Prostate gland (tissue), 2 donors: ENCODE data around the gene ST14. TPM values are rescaled to one million over a fixed set of nuclear protein-coding genes. Genes with fewer than 3 reads are reported as not detected.
A peak's percentile ranks its signal among the peaks of the same experiment; 100 is the strongest.

ENCODE experiments used
- DNase-seq: peaks from one replicate; pipeline ENCODE4 v3.0.0-alpha.2; 2019; ENCODE audit warnings: low spot score
- H3K27ac ChIP-seq, 2 donors: fragments of 200-600 bp; sonication (generic); 2 replicates each; pipeline ENCODE4 v1.5.1; 2017 to 2019
- H3K27me3 ChIP-seq: fragments of 200-600 bp; sonication (generic); replicated peaks from 2 replicates; pipeline ENCODE4 v1.5.1; 2019; ENCODE audit not compliant: insufficient read depth
- H3K36me3 ChIP-seq, 2 donors: fragments of 200-600 bp; sonication (generic); 1 replicate in 1 of 2; 2 replicates in 1 of 2; pipeline versions ENCODE4 v1.5.1 to v1.8.1; 2017 to 2019
- H3K4me1 ChIP-seq: fragments of 200-600 bp; sonication (generic); replicated peaks from 2 replicates; pipeline ENCODE4 v1.5.1; 2019
- H3K4me3 ChIP-seq, 2 donors: fragments of 200-600 bp; sonication (generic); 2 replicates each; pipeline ENCODE4 v1.5.1; 2017 to 2019
- H3K9me3 ChIP-seq: fragments of 200-600 bp; sonication (generic); 2 replicates; pipeline ENCODE4 v1.5.1; 2017
- POLR2A ChIP-seq: fragments of 450-650 bp; IDR thresholded peaks from one replicate; pipeline ENCODE4 v1.6.1; 2016; ENCODE audit warnings: antibody characterized with exemption, mild to moderate bottlenecking
- POLR2AphosphoS5 ChIP-seq: sonication (generic); formaldehyde crosslinking; IDR thresholded peaks from one replicate; pipeline ENCODE4 v1.6.1; 2017; ENCODE audit warnings: antibody characterized with exemption
- WGBS: methylation state at CpG from one replicate; pipeline ENCODE4 v1.1.5; 2018; 5-methylcytosine and 5-hydroxymethylcytosine counted together
- intact Hi-C: fragments of 100-400 bp; cut with DNase I; formaldehyde crosslinking; loops from one replicate; pipeline ENCODE4 v1.14.2; 2022
- total RNA-seq, 2 donors: library from RNA; depleted of rRNA; stranded (reverse); fragments of >200 nt; gene quantifications; one replicate each; pipeline ENCODE4 v1.1.0, GENCODE V29; 2016
- TF ChIP-seq, protein P1 (sequence below), 4 experiments: fragments of 200-600 bp in 2 of 4; fragments of 450-650 bp in 2 of 4; sonication (generic) in 2 of 4; IDR thresholded peaks; 1 replicate in 3 of 4; 2 replicates in 1 of 4; pipeline ENCODE4 v1.5.1; 2016 to 2019; ENCODE audit warnings: antibody characterized with exemption in 4 of 4, mild to moderate bottlenecking in 2 of 4, moderate library complexity in 2 of 4

Gene ST14
- total RNA-seq, 2 donors from 2014 or later, result 39.8 to 114 TPM

DNA sequence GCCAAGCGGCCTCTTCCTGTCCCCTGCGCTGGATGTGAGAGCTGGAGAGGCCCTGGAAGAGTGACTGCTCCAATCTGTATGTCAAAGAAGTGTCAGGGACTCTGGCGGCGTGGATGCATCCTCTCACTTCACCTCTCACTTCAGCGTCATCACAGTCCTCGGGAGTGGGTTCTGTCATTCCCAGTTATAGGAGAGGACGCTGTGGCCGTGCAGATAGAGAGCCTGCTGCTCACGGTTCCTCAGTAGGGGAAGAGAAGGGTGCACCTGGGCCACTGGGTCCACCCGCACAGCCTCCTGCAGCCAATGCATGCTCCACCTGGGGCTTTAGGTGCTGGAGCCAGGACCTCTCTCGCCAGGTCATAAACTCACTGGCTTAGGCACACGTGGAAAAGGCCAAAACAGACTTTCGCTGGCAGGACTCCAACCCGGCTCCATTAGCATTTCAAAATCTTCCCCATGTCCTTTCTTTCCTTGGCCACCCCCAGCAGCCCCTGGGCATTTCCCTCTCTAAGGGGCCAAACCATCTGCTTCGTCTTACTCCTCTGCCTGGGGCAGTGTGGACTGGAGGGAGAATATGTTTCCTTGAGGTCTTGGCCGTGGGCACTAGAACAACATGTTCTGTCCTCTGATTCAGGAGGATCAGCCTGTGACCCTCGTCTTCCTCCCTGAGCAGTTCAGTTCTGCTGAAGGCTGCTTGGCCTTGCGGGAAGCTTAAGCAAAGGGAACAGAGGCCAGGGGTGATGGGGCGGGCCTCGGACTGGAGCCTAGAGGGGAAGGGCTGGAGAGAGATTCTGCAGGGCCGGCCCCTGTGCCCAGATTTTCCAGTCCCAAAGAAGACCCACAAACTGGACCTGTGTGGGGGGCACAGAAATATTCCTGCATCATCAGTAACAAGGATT is 57.8 kb downstream of the ST14 start:
- Histone ChIP-seq H3K27ac (no peak overlapping the region), H3K36me3 (no peaks in the 10 kb centered on the region), H3K4me1 (no peaks in the 10 kb centered on the region), H3K4me3 (no peak overlapping the region), H3K9me3 (no peaks in the 10 kb centered on the region), H3K27me3 (no peaks in the 10 kb centered on the region)
- WGBS, result 75% methylated on average over 21 of the region's 21 CpGs
- DNase-seq, result no peak
- intact Hi-C loops, result loop anchor here (5.0 to 10.0 kb wide), 2 partner anchors 170 to 677 kb away; no protein-coding TSS in a partner anchor
- TF ChIP-seq, protein P1, sequence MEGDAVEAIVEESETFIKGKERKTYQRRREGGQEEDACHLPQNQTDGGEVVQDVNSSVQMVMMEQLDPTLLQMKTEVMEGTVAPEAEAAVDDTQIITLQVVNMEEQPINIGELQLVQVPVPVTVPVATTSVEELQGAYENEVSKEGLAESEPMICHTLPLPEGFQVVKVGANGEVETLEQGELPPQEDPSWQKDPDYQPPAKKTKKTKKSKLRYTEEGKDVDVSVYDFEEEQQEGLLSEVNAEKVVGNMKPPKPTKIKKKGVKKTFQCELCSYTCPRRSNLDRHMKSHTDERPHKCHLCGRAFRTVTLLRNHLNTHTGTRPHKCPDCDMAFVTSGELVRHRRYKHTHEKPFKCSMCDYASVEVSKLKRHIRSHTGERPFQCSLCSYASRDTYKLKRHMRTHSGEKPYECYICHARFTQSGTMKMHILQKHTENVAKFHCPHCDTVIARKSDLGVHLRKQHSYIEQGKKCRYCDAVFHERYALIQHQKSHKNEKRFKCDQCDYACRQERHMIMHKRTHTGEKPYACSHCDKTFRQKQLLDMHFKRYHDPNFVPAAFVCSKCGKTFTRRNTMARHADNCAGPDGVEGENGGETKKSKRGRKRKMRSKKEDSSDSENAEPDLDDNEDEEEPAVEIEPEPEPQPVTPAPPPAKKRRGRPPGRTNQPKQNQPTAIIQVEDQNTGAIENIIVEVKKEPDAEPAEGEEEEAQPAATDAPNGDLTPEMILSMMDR (IDR thresholded peaks at IDR 0.05), result no peak
- peak; percentile 6 for TF ChIP-seq POLR2AphosphoS5

DNA sequence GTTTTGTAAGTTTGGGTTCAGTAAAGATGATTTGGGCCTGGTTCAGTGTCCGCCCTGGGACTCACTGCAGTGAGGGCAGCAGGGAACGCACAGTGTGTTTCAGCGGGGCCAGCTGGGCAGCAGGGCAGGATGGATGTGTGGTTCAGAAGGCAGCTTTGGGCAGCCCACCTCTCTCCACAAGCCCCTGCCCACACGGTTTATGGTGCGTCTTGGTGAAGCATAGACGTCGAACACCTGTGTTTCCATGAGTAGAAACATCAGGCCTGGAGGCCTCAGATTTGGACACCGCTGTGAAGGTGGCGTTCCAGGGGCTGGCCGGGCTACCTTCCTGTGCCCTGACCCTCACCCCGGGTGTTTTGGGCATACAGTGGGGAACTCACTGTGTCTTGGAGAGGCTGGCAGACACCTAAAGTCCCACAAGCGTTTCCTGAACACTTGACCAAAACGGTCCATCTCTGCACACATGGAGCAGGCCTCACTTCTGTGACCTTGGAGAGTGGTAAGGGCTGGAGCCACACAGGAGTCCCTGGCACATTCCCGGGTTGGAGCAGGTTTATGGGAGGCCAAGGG is 59.0 kb downstream of the ST14 start:
- no peaks in the 10 kb centered on the region for H3K36me3 ChIP-seq
- H3K27me3 ChIP-seq, result no peaks in the 10 kb centered on the region
- no peak for DNase-seq
- no peak overlapping the region for H3K4me3 ChIP-seq
- intact Hi-C loops, result loop anchor here (5.0 to 10.0 kb wide), 2 partner anchors 169 to 676 kb away; no protein-coding TSS in a partner anchor
- 94% methylated on average over 14 of the region's 14 CpGs for WGBS
- no peaks in the 10 kb centered on the region for H3K9me3 ChIP-seq
- TF ChIP-seq POLR2AphosphoS5, result no peak
- TF ChIP-seq, protein P1 (IDR thresholded peaks at IDR 0.05), result no peak
- TF ChIP-seq POLR2A, result no peak
- H3K4me1 ChIP-seq, result no peaks in the 10 kb centered on the region
- no peak overlapping the region for H3K27ac ChIP-seq

DNA sequence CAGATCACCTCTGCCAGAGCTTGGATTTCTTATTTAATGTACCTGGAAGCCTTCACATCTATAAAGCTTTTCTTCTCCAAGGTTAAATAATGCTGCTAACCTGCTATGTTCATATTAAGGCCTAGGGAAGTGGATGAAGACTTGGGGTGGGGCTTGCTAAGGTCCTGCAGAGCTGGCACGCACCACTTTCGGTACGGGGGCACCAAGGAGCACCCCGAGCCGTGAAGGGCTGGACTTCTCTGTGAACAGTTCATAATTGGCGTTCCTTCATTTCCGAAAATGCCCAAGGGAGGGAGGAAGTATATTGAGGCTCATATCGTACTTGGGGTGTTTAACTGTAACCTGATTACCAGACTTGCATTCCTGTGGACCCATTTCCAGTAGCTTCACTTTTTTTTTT is 59.6 kb downstream of the ST14 start:
- Histone ChIP-seq H3K36me3 (no peaks in the 10 kb centered on the region), H3K27me3 (no peaks in the 10 kb centered on the region), H3K9me3 (no peaks in the 10 kb centered on the region), H3K4me3 (no peak overlapping the region), H3K4me1 (no peaks in the 10 kb centered on the region), H3K27ac (no peak overlapping the region)
- no peak for DNase-seq
- TF ChIP-seq POLR2AphosphoS5 (no peak), POLR2A (no peak)
- TF ChIP-seq, protein P1 (IDR thresholded peaks at IDR 0.05), result no peak
- 98% methylated on average over 8 of the region's 8 CpGs for WGBS
- intact Hi-C loops, result loop anchor here (5.0 to 10.0 kb wide), 2 partner anchors 168 to 676 kb away; no protein-coding TSS in a partner anchor

DNA sequence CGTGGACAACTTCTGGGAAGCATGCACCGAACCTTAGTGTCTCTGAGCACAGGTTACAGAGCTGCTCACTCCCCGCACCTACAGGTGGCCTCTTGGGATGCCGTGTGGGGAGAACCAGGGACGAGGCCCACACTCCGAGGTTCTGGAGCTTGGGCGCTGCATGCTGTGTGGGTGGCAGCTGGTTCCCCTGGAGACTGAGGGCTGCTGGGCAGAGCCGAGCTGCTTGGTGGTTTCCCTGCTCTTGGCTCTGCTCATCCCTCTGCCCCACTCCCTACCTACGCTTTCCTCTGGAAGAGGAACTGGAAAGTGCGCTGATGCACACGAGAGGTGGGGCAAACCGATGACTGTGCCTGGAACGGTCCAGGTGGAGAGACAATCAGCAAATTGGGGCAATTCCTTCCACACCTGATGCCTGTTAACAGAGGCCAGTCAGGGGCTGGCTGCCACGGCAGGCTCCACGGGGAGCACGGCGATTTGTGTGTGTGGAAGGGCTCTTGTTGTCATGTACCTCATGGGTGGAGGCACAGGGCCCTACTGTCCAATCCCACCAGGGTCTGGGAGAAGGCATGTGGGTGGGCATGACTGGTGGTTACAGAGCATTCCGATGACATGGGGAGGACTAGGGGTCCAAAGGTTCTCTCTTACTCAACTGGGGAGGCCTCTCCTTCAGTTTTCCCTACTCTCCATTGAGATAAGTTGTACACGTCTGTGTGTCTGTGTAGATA is 60.9 kb downstream of the ST14 start:
- WGBS, result 76% methylated on average over 19 of the region's 19 CpGs
- no peaks in the 10 kb centered on the region for H3K36me3 ChIP-seq
- TF ChIP-seq, protein P1 (IDR thresholded peaks at IDR 0.05), result no peak
- TF ChIP-seq POLR2AphosphoS5, result no peak
- no peak for TF ChIP-seq POLR2A
- no peaks in the 10 kb centered on the region for H3K4me1 ChIP-seq
- no peak for DNase-seq
- intact Hi-C loops, result no loop called here
- H3K9me3 ChIP-seq, result no peaks in the 10 kb centered on the region
- H3K27me3 ChIP-seq, result no peaks in the 10 kb centered on the region
- no peak overlapping the region for H3K27ac ChIP-seq
- no peak overlapping the region for H3K4me3 ChIP-seq
